Right renal cortex interstitium (tissue), 3 donors: ENCODE measurements around the gene CFDP1. TPM values are rescaled to one million over a fixed set of nuclear protein-coding genes. Genes with fewer than 3 reads are reported as not detected.

Source experiments
- DNase-seq, 3 donors: peaks; one replicate each; pipeline ENCODE4 v3.0.0-alpha.2; 2013; ENCODE audit warnings: low read depth in 3 of 3, low spot score in 2 of 3
- polyA plus RNA-seq, 3 donors: library from polyadenylated mRNA; unstranded; fragments of 120-200 nt; gene quantifications; one replicate each; pipeline ENCODE4 v1.2.1, GENCODE V29; 2013; ENCODE audit not compliant: insufficient read length in 3 of 3

CFDP1 gene
- polyA plus RNA-seq, 3 donors, result 202 to 221 (median 203) TPM

GRCh38 chr16:75326333-75326732 lies 107.0 kb downstream of the CFDP1 start:
- no peak for DNase-seq

GRCh38 chr16:75323933-75324332 lies 109.4 kb downstream of the CFDP1 start:
- no peak for DNase-seq

GRCh38 chr16:75323198-75323597 lies 110.1 kb downstream of the CFDP1 start:
- DNase-seq, result no peak

- DNase-seq, result no peak
Measured at GRCh38 chr16:75322740-75323139, 110.6 kb downstream of the CFDP1 start.

GRCh38 chr16:75320435-75320834 lies 112.9 kb downstream of the CFDP1 start:
- no peak for DNase-seq

- no peak for DNase-seq
Measured at GRCh38 chr16:75319513-75320411, 113.5 kb downstream of the CFDP1 start.

GRCh38 chr16:75318737-75319136 lies 114.6 kb downstream of the CFDP1 start:
- DNase-seq, result no peak

- DNase-seq, result no peak
Measured at GRCh38 chr16:75317532-75317931, 115.8 kb downstream of the CFDP1 start.

- DNase-seq, result peak in 1 of 3 donors; percentile 31
Measured at GRCh38 chr16:75317101-75317522, 116.2 kb downstream of the CFDP1 start.

- no peak for DNase-seq
Measured at GRCh38 chr16:75315539-75316306, 117.6 kb downstream of the CFDP1 start.

GRCh38 chr16:75312875-75313274 lies 120.4 kb downstream of the CFDP1 start:
- no peak for DNase-seq

GRCh38 chr16:75311383-75311938 lies 121.8 kb downstream of the CFDP1 start:
- DNase-seq, result no peak

GRCh38 chr16:75310541-75310940 lies 122.8 kb downstream of the CFDP1 start:
- DNase-seq, result no peak

- DNase-seq, result no peak
Measured at GRCh38 chr16:75309899-75310430, 123.3 kb downstream of the CFDP1 start.

GRCh38 chr16:75309156-75309555 lies 124.1 kb downstream of the CFDP1 start:
- DNase-seq, result no peak

- no peak for DNase-seq
Measured at GRCh38 chr16:75308011-75308410, 125.3 kb downstream of the CFDP1 start.

- no peak for DNase-seq
Measured at GRCh38 chr16:75307506-75307905, 125.8 kb downstream of the CFDP1 start.

- DNase-seq, result no peak
Measured at GRCh38 chr16:75306099-75306762, 127.1 kb downstream of the CFDP1 start.

- DNase-seq, result no peak
Measured at GRCh38 chr16:75305364-75306098, 127.8 kb downstream of the CFDP1 start.
